ENCODE data around the gene MRPL48. TPM values are rescaled to one million over a fixed set of nuclear protein-coding genes. Genes with fewer than 3 reads are reported as not detected.
A peak's percentile ranks its signal among the peaks of the same experiment; 100 is the strongest.

MRPL48 gene
- total RNA-seq, 1 experiment from 2014 or later: 41.6 TPM

DNA sequence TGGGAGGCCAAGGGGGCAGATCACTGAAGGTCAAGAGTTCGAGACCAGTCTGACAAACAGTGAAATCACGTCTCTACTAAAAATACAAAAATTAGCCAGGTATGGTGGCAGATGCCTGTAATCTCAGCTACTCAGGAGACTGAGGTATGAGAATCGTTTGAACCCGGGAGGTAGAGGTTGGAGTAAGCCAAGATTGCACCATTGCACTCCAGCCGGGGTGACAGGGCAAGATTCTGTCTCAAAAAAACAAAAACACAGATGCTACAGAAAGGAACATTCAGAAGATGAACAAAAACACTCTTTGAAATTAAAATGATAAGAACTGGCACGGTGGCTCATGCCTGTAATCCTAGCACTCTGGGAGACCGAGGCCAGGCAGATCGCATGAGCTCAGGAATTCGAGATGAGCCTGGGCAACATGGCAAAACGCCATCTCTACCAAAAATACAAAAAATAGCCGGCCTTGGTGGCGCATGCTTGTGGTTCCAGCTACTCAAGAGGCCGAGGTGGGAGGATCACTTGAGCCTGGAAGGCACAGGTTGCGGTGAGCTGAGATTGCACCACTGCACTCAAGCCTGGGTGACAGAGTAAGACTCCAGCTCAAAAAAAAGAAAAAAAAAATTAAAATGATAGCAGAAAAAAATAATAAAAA lies 35.3 kb upstream of the MRPL48 start:
- no peak overlapping the region for H3K4me2 ChIP-seq (ENCODE audit: low read depth, low read length, poor library complexity, severe bottlenecking)
- no peak overlapping the region for H3K27ac ChIP-seq (ENCODE audit: low read length)
- H3K4me3 ChIP-seq (ENCODE audit: low read length): no peak overlapping the region
- no peak overlapping the region for H3K9ac ChIP-seq (ENCODE audit: low read length)
- H4K20me1 ChIP-seq (ENCODE audit: insufficient read depth, low read depth, low read length): peaks cover 3% of the 10 kb centered on the region; the same call in 1 of the 2 replicates
- DNase-seq: no peak
- peaks cover 97% of the 10 kb centered on the region for H3K79me2 ChIP-seq (ENCODE audit: low read length)
- H3K9me2 ChIP-seq (replicated peaks; ENCODE audit: insufficient read depth, low read length): no peaks in the 10 kb centered on the region
- H2AFZ ChIP-seq (ENCODE audit: low read length): no peak overlapping the region
- peaks cover 15% of the 10 kb centered on the region for H3K4me1 ChIP-seq (ENCODE audit: low read length)
- H3K36me3 ChIP-seq (ENCODE audit: insufficient read depth, low read length): peaks cover 4% of the 10 kb centered on the region; the same call in 1 of the 2 replicates
- no peaks in the 10 kb centered on the region for H3K27me3 ChIP-seq (ENCODE audit: low read length)
- no peaks in the 10 kb centered on the region for H3K9me3 ChIP-seq (ENCODE audit: low read length)

DNA sequence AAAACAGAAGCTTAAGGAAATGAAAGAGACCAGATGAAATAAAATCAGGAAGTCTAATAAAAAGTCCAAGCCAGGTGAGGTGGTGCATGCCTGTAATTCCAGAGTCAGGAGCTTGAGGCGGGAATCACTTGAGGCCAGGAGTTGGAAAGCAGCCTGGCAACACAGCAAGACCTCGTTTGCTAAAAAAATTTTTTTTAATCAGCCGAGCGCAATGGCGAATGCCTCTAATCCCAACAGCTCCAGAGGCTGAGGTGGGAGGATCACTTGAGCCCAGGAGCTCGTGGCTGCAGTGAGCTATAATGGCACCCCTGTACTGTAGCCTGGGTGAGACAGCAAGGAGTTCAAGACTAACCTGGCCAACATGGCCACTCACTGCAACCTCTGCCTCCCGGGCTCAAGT lies 34.8 kb upstream of the MRPL48 start:
- H3K9me3 ChIP-seq (ENCODE audit: low read length): no peaks in the 10 kb centered on the region
- H3K4me1 ChIP-seq (ENCODE audit: low read length): peaks cover 17% of the 10 kb centered on the region
- H3K4me3 ChIP-seq (ENCODE audit: low read length): no peak overlapping the region
- H2AFZ ChIP-seq (ENCODE audit: low read length): no peak overlapping the region
- H3K4me2 ChIP-seq (ENCODE audit: low read depth, low read length, poor library complexity, severe bottlenecking): no peak overlapping the region
- H4K20me1 ChIP-seq (ENCODE audit: insufficient read depth, low read depth, low read length): peaks cover 3% of the 10 kb centered on the region; the same call in 1 of the 2 replicates
- H3K9ac ChIP-seq (ENCODE audit: low read length): no peak overlapping the region
- no peaks in the 10 kb centered on the region for H3K9me2 ChIP-seq (replicated peaks; ENCODE audit: insufficient read depth, low read length)
- no peak for DNase-seq
- no peaks in the 10 kb centered on the region for H3K27me3 ChIP-seq (ENCODE audit: low read length)
- H3K79me2 ChIP-seq (ENCODE audit: low read length): peaks cover 97% of the 10 kb centered on the region
- peaks cover 4% of the 10 kb centered on the region; the same call in 1 of the 2 replicates for H3K36me3 ChIP-seq (ENCODE audit: insufficient read depth, low read length)
- no peak overlapping the region for H3K27ac ChIP-seq (ENCODE audit: low read length)

DNA sequence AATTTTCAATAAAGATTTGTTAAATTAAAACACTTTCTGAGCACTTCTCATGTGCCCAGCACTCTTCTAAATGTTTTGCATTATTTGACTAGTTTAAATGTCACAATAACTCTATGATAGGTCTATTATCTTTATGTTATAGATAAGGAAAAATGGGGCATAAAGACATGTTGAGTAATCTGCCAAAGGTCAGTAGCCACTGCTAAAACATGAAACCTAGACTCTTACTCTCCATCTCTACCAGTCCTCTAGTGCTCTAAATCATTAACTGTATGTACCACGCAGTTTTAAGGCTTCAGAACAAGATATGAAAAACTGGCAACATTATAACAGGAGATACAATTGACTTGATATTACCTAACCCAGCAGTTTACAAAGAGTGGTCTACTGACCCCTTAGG lies 33.7 kb upstream of the MRPL48 start:
- H3K4me2 ChIP-seq (ENCODE audit: low read depth, low read length, poor library complexity, severe bottlenecking): no peak overlapping the region
- H3K4me3 ChIP-seq (ENCODE audit: low read length): no peak overlapping the region
- H3K27me3 ChIP-seq (ENCODE audit: low read length): no peaks in the 10 kb centered on the region
- peaks cover 6% of the 10 kb centered on the region; the same call in 1 of the 2 replicates for H4K20me1 ChIP-seq (ENCODE audit: insufficient read depth, low read depth, low read length)
- peaks cover 26% of the 10 kb centered on the region for H3K4me1 ChIP-seq (ENCODE audit: low read length)
- no peaks in the 10 kb centered on the region for H3K9me3 ChIP-seq (ENCODE audit: low read length)
- no peak for DNase-seq
- no peaks in the 10 kb centered on the region for H3K9me2 ChIP-seq (replicated peaks; ENCODE audit: insufficient read depth, low read length)
- H2AFZ ChIP-seq (ENCODE audit: low read length): no peak overlapping the region
- H3K36me3 ChIP-seq (ENCODE audit: insufficient read depth, low read length): peaks cover 4% of the 10 kb centered on the region; the same call in 1 of the 2 replicates
- no peak overlapping the region for H3K9ac ChIP-seq (ENCODE audit: low read length)
- peaks cover 97% of the 10 kb centered on the region for H3K79me2 ChIP-seq (ENCODE audit: low read length)
- H3K27ac ChIP-seq (ENCODE audit: low read length): no peak overlapping the region

DNA sequence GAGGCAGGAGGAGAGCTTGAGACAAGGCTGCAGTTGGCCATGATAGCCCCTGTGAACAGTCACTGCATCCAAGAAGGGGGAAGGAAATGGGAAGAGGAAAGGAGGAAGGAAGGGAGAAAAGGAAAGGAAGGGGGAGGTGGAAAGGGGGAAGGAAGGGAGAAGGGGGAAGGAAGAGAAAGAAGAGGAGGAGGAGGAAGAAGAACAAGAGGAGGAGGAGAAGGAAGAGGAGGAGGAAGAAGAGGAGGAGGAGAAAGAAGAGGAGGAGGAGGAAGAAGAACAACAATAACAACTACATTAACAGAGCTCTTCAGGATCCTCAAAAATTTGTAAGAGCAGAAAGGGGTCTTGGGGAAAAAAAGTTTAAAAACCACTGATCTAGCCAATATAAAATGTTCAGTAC lies 32.0 kb upstream of the MRPL48 start:
- Histone ChIP-seq H3K4me3 (ENCODE audit: low read length) (no peak overlapping the region), H4K20me1 (ENCODE audit: insufficient read depth, low read depth, low read length) (peaks cover 16% of the 10 kb centered on the region; the same call in 1 of the 2 replicates), H3K4me1 (ENCODE audit: low read length) (peaks cover 26% of the 10 kb centered on the region), H3K4me2 (ENCODE audit: low read depth, low read length, poor library complexity, severe bottlenecking) (no peak overlapping the region), H3K9me3 (ENCODE audit: low read length) (no peaks in the 10 kb centered on the region), H2AFZ (ENCODE audit: low read length) (no peak overlapping the region), H3K27me3 (ENCODE audit: low read length) (no peaks in the 10 kb centered on the region), H3K9ac (ENCODE audit: low read length) (no peak overlapping the region), H3K36me3 (ENCODE audit: insufficient read depth, low read length) (peaks cover 4% of the 10 kb centered on the region; the same call in 1 of the 2 replicates), H3K9me2 (replicated peaks; ENCODE audit: insufficient read depth, low read length) (no peaks in the 10 kb centered on the region), H3K79me2 (ENCODE audit: low read length) (peaks cover 97% of the 10 kb centered on the region), H3K27ac (ENCODE audit: low read length) (no peak overlapping the region)
- no peak for DNase-seq

DNA sequence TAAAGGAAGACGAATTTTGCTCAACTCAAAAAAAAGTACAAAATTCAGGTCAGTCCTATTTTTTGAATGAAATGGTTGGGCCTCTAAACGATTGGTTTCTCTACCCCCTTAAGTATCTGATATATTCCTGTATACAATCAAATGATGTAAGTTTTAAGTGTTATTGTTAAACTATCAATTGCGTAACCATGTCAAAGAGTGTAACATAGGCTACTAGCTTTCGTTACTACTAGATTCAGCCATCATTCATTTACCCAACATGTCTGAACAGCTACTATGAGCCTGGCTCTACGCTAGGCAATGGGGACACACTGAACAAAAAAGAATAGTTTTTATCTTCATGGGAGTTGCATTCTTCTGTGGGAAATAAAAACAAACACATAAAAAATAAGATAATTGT lies 30.1 kb upstream of the MRPL48 start:
- no peak overlapping the region for H3K9ac ChIP-seq (ENCODE audit: low read length)
- H3K79me2 ChIP-seq (ENCODE audit: low read length): peaks cover 78% of the 10 kb centered on the region
- H3K9me3 ChIP-seq (ENCODE audit: low read length): no peaks in the 10 kb centered on the region
- peaks cover 16% of the 10 kb centered on the region; the same call in 1 of the 2 replicates for H4K20me1 ChIP-seq (ENCODE audit: insufficient read depth, low read depth, low read length)
- H3K27ac ChIP-seq (ENCODE audit: low read length): no peak overlapping the region
- H3K4me3 ChIP-seq (ENCODE audit: low read length): no peak overlapping the region
- peak overlapping the region; percentile 91 for H3K4me2 ChIP-seq (ENCODE audit: low read depth, low read length, poor library complexity, severe bottlenecking)
- H3K9me2 ChIP-seq (replicated peaks; ENCODE audit: insufficient read depth, low read length): no peaks in the 10 kb centered on the region
- H3K27me3 ChIP-seq (ENCODE audit: low read length): no peaks in the 10 kb centered on the region
- H3K36me3 ChIP-seq (ENCODE audit: insufficient read depth, low read length): peaks cover 4% of the 10 kb centered on the region; the same call in 1 of the 2 replicates
- no peak overlapping the region for H2AFZ ChIP-seq (ENCODE audit: low read length)
- no peak for DNase-seq
- peaks cover 23% of the 10 kb centered on the region for H3K4me1 ChIP-seq (ENCODE audit: low read length)

DNA sequence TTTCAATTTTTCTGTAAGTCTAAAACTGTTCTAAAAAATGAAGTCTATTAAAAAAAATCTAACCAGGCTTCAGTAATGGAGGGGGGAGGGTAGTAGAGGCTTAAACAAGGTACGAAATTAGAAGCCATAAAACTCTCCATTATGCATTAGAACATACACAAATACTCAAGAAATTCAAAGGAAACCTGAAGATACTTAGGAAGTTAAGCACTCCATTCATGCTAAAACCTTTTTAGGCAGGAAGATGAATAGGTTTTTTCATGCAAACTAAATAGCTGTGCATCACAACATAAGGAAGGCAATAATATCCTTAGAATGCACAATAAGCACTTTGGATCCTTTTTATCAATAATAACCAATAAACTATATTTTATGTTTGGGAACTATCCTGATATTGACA lies 29.2 kb upstream of the MRPL48 start:
- Histone ChIP-seq H3K27ac (ENCODE audit: low read length) (no peak overlapping the region), H3K9ac (ENCODE audit: low read length) (peak overlapping the region; percentile 87), H3K27me3 (ENCODE audit: low read length) (no peaks in the 10 kb centered on the region), H3K4me1 (ENCODE audit: low read length) (peaks cover 23% of the 10 kb centered on the region), H3K4me2 (ENCODE audit: low read depth, low read length, poor library complexity, severe bottlenecking) (peak overlapping the region; percentile 91), H3K36me3 (ENCODE audit: insufficient read depth, low read length) (peaks cover 4% of the 10 kb centered on the region; the same call in 1 of the 2 replicates), H3K4me3 (ENCODE audit: low read length) (peak overlapping the region; percentile 93), H3K79me2 (ENCODE audit: low read length) (peaks cover 71% of the 10 kb centered on the region), H3K9me2 (replicated peaks; ENCODE audit: insufficient read depth, low read length) (no peaks in the 10 kb centered on the region), H2AFZ (ENCODE audit: low read length) (no peak overlapping the region), H4K20me1 (ENCODE audit: insufficient read depth, low read depth, low read length) (peaks cover 16% of the 10 kb centered on the region; the same call in 1 of the 2 replicates), H3K9me3 (ENCODE audit: low read length) (no peaks in the 10 kb centered on the region)
- DNase-seq: no peak

DNA sequence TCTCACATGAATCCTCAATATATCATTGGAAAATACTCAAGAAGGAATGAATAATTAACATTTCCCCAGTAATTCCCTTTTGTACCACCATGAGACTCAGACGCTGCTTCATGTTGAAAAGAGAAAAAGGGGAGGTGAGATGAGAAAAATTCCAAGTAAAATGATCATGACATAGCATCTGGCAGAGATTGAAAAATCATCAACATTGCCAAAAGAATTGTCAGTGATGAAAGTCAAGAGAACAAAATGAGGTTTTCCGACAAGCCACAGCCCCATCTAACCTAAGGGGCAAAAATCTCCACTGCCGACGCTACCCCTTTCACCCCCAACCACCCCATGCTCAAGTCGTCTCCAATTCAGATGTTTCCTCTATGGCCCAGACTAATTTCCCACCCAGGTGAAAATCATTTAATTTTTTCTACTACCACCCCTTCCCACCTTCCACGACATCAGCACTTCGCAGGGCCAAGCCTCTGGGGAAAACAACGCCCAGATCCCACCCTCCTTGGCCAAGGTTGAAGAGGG lies 28.0 kb upstream of the MRPL48 start:
- H3K79me2 ChIP-seq (ENCODE audit: low read length): peaks cover 59% of the 10 kb centered on the region
- DNase-seq: peak; percentile 69
- peaks cover 16% of the 10 kb centered on the region; the same call in 1 of the 2 replicates for H4K20me1 ChIP-seq (ENCODE audit: insufficient read depth, low read depth, low read length)
- no peaks in the 10 kb centered on the region for H3K27me3 ChIP-seq (ENCODE audit: low read length)
- H3K4me1 ChIP-seq (ENCODE audit: low read length): peaks cover 27% of the 10 kb centered on the region
- H3K27ac ChIP-seq (ENCODE audit: low read length): no peak overlapping the region
- H3K36me3 ChIP-seq (ENCODE audit: insufficient read depth, low read length): peaks cover 4% of the 10 kb centered on the region; the same call in 1 of the 2 replicates
- H3K9me3 ChIP-seq (ENCODE audit: low read length): no peaks in the 10 kb centered on the region
- peak overlapping the region; percentile 87 for H3K9ac ChIP-seq (ENCODE audit: low read length)
- H3K9me2 ChIP-seq (replicated peaks; ENCODE audit: insufficient read depth, low read length): no peaks in the 10 kb centered on the region
- H2AFZ ChIP-seq (ENCODE audit: low read length): 0 out of 2 replicates have a peak overlapping the region, but pooled peaks have one; percentile 5
- peak overlapping the region; percentile 93 for H3K4me3 ChIP-seq (ENCODE audit: low read length)
- peak overlapping the region; percentile 91 for H3K4me2 ChIP-seq (ENCODE audit: low read depth, low read length, poor library complexity, severe bottlenecking)

DNA sequence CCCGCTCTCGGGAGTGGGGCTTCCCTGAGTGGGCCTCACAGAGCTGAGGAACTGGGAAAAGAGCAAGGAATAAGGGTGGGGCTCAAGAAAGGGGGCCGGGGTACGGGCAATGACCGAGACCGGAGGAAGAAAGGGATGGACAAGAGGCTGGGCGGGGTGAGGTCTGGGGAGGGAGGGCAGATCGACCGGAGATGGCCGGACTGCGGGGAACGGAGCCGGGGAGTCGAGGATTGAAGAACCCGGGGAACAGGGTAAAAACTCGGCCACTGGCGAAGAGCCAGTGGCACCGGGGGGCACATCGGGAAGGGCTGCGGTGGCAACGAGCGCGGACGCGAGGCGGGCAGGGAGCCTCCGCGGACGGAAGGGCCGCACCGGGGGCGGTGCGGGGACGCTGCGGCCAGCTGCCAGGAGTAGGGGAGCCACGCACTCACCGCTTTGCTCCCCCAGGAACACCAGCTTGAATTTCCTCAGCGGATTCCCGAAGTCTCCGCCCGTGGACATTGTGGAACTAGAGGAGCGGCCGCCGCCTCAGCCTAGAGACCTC lies 27.5 kb upstream of the MRPL48 start:
- H3K4me1 ChIP-seq (ENCODE audit: low read length): peaks cover 27% of the 10 kb centered on the region
- no peaks in the 10 kb centered on the region for H3K9me3 ChIP-seq (ENCODE audit: low read length)
- peaks cover 4% of the 10 kb centered on the region; the same call in 1 of the 2 replicates for H3K36me3 ChIP-seq (ENCODE audit: insufficient read depth, low read length)
- H4K20me1 ChIP-seq (ENCODE audit: insufficient read depth, low read depth, low read length): peaks cover 16% of the 10 kb centered on the region; the same call in 1 of the 2 replicates
- H3K79me2 ChIP-seq (ENCODE audit: low read length): peaks cover 54% of the 10 kb centered on the region
- H3K27ac ChIP-seq (ENCODE audit: low read length): peak overlapping the region; percentile 48; the same call in 1 of the 2 replicates
- DNase-seq: peak; percentile 51
- peak overlapping the region; percentile 87 for H3K9ac ChIP-seq (ENCODE audit: low read length)
- no peaks in the 10 kb centered on the region for H3K9me2 ChIP-seq (replicated peaks; ENCODE audit: insufficient read depth, low read length)
- H2AFZ ChIP-seq (ENCODE audit: low read length): peak overlapping the region; percentile 5; the same call in 1 of the 2 replicates
- peak overlapping the region; percentile 91 for H3K4me2 ChIP-seq (ENCODE audit: low read depth, low read length, poor library complexity, severe bottlenecking)
- H3K4me3 ChIP-seq (ENCODE audit: low read length): peak overlapping the region; percentile 93
- H3K27me3 ChIP-seq (ENCODE audit: low read length): no peaks in the 10 kb centered on the region
